ENCODE results near the gene MRGPRX3. TPM values are rescaled to one million over a fixed set of nuclear protein-coding genes. Genes with fewer than 3 reads are reported as not detected.

Gene MRGPRX3
- total RNA-seq, 2 experiments from 2014 or later, result not detected

DNA sequence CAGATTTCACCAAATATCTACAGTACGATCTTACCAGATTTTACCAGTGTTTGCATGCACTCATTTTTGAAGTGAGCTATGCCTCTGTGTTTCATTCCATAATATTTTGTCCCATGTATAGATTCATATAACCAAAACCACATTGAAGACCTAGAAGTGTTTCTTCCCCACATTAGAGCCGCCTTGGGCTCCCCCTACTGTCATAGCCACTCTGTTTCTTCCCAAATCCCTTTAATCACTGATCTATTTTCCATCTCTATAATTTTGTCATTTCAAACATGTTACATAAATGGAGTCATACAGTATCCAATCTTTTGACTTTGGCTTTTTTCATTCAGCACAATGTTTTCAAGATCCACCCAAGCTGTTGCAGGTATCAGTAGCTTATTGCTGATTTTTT lies 12.7 kb downstream of the MRGPRX3 start:
- CTCF ChIA-PET, result no interaction called here
- POLR2A ChIA-PET, result no interaction called here

DNA sequence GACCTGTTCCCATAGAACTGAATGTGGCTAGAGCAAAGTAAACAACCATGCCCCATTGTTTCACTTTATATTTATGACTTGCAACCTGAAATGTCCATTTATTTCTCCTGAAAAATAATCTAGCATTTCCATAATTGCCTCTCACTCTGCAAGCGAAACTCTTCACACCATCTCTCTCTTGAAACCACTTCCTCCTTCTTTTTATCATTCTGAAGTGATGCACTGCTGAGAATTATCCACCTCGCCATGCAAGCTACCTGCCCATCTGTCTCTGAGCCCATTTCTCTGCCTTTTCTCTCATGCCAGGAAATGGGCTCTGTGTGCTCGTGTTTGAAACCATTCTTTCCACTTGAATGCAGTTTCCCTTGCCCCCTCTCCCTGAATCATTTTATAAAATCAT lies 13.5 kb downstream of the MRGPRX3 start:
- ChIA-PET POLR2A (no interaction called here), CTCF (no interaction called here)

DNA sequence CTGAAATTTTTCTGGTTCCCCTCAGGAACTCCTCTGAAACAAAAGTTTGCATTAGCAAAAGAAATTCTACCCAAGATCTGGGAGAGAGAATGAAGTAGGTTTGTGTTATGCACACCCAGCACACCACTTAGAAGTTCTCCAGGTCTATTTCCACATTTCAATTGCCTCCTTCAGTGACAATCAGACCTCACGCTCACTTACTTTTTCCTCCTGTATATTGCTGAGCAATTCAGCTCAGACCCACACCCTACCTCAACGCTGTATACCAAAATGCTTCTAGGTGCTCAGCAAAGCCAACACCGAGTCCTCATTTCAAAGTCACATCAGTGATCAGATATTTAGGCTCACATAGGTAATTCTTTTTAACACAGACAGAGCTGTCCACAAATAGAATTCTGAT lies 19.2 kb downstream of the MRGPRX3 start:
- POLR2A ChIA-PET, result no interaction called here
- CTCF ChIA-PET, result no interaction called here

DNA sequence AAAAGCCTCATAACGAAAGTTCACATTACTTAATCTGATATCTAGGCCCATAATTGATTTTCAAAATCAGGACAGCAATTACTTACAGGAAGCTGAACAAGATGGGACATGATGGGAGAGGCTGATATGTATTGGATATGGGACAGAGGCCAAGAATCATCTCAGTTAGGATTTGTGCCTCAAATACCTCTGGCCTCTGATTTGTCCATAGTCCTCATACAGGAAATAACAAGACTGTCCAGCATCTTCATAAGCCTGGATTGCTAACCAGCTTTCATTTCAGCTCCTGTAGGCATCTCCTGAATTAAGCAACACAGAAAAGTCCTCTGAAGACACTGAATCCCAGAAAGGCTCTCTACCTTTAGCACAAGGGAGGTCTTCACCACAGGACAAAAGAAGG lies 36.0 kb downstream of the MRGPRX3 start:
- POLR2A ChIA-PET, result no interaction called here
- CTCF ChIA-PET, result no interaction called here

DNA sequence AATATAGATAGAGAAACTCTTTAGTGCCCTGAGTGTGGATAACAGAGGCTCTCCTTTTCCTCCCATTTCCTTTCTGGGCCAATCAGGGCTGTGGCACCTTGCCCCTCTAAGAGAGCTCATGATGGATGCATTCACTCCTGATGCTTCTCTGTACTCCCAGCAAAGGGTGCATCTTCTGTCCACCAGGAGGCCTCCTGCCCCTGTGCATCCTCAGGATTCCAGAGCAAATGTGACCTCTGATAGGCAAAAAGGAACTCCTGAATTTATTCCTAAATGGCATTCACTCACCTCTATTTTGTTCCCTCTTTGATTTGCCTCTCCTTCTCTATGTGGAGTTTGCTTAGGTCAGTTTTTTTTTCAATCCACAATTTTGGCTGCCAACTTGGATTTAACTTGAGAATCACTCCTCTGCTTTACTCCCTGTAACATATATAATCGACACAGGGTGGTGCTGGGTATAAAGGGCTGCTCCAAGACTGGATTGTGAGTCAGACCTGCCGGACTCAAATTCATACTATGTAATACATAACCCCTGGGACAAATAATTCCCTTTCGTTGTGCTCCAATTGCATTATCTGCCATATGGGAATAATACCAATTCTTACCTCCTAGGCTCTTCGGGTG lies 39.1 kb downstream of the MRGPRX3 start:
- POLR2A ChIA-PET, result no interaction called here
- CTCF ChIA-PET, result no interaction called here

DNA sequence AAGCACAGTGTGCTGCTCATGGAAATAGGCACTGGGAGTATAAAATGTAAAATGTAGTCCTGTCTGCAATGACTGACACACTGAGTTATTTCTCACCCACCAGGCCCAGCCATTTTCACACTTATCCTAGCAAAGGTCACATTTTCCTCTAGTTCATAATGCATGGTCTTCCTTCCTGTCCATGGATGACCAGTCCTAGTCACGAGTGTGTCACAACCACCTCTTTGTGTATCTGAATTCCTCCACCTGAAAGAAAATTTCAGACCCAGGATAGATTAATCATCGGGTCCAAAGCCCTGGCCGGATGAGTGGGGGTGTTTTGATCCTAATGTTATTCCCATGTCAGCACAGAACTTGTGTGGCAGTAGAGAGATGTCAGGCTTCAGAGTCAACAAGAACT lies 40.3 kb downstream of the MRGPRX3 start, which contains the start of gene MRGPRX4:
MRGPRX4 (plus strand) TSS at position 172 of the 400 bp plus-strand sequence. CDS start 420 bp downstream, outside the sequence.
- POLR2A ChIA-PET, result no interaction called here

DNA sequence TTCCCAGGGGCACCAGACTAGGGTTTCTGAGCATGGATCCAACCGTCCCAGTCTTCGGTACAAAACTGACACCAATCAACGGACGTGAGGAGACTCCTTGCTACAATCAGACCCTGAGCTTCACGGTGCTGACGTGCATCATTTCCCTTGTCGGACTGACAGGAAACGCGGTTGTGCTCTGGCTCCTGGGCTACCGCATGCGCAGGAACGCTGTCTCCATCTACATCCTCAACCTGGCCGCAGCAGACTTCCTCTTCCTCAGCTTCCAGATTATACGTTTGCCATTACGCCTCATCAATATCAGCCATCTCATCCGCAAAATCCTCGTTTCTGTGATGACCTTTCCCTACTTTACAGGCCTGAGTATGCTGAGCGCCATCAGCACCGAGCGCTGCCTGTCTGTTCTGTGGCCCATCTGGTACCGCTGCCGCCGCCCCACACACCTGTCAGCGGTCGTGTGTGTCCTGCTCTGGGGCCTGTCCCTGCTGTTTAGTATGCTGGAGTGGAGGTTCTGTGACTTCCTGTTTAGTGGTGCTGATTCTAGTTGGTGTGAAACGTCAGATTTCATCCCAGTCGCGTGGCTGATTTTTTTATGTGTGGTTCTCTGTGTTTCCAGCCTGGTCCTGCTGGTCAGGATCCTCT lies 41.0 kb downstream of the MRGPRX3 start:
- ChIA-PET POLR2A (no interaction called here), CTCF (no interaction called here)

More for the DNA sequence above, 40.3 kb downstream of the MRGPRX3 start, which contains the start of gene MRGPRX4:
- CTCF ChIA-PET, result no interaction called here

Other genes starting within 250 kb of the MRGPRX3 start
- gene SERGEF, start 119.5 kb upstream of the MRGPRX3 start, total RNA-seq, result 10 to 100 TPM; 27.5 to 27.7 TPM
- under 1 TPM; 0.38 to 0.50 TPM for gene TPH1, start 86.3 kb upstream of the MRGPRX3 start, total RNA-seq
- gene SAAL1, start 26.5 kb upstream of the MRGPRX3 start, total RNA-seq, result 10 to 100 TPM; 48.0 to 51.9 TPM
- not detected for gene MRGPRX4, start 40.3 kb downstream of the MRGPRX3 start, total RNA-seq
- gene SAA4, start 104.2 kb downstream of the MRGPRX3 start, total RNA-seq, result not detected
- not detected for gene SAA2, start 116.1 kb downstream of the MRGPRX3 start, total RNA-seq
- not detected for gene SAA1, start 133.7 kb downstream of the MRGPRX3 start, total RNA-seq
- gene HPS5, start 189.6 kb downstream of the MRGPRX3 start, total RNA-seq, result 10 to 100 TPM; 16.1 to 16.5 TPM
- 10 to 100 TPM; 64.0 to 65.7 TPM for gene GTF2H1, start 190.0 kb downstream of the MRGPRX3 start, total RNA-seq